ENCODE data around the gene CDH13. TPM values are rescaled to one million over a fixed set of nuclear protein-coding genes. Genes with fewer than 3 reads are reported as not detected.

CDH13 gene
- total RNA-seq, 1 donor from 2014 or later = 2.0 TPM

DNA sequence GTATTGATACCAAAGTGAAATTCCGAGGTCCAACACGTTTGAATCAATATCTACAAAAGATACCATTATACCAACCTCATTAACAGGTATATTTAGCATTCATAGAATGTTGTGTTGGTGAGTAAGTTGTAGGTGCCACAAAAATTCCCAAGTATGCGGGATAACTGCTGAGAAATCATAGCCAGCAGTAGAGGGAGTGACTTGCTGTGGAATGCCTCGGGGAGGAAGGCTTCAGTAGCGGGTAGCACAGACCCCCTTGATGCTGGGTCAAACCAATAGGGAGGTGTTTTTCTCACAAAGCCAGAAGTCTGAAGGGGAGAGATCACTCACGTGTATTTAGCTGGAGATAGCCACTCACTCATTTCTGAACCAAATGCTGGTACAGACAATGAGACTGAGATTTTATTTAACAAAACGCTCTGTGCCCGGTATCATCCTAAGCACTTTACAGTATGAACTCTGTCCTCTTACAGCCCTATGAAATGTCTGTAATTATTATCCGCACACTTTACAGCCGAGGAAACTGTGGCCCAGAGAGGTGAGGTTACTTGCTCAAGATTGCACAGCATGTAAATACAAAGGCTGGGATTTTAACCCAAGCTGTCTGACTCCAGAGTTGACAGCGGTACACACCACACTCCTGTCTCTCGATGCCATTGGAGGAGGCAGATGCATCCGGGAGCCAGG is 1204.1 kb downstream of the CDH13 start:
- DNase-seq (ENCODE audit: low spot score) = no peak

DNA sequence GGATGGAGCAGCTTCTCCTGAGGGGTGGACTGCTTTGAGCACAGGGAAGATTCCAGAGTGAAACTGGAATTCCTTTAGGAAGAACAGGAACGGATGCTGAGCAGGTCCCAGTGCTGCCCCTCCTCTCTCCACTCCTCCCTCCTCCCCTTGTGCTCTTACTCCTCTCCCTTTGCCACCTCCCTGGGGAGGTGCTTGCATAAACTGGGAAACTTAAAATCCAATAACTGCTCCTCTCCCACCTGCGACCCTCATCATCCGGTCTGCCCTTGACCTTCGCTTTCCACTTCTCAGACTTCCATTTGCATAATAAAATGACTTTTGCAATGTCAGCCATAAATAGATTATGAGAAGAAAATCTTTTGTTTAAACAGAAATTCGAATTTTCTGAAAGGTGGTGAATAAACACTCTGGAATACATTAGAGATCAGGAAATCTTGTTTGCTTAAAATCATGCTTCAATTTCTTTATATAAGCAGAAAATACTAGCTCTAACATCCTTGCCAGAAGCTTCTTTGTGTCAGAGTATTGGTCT is 1204.8 kb downstream of the CDH13 start:
- no peak for DNase-seq (ENCODE audit: low spot score)

DNA sequence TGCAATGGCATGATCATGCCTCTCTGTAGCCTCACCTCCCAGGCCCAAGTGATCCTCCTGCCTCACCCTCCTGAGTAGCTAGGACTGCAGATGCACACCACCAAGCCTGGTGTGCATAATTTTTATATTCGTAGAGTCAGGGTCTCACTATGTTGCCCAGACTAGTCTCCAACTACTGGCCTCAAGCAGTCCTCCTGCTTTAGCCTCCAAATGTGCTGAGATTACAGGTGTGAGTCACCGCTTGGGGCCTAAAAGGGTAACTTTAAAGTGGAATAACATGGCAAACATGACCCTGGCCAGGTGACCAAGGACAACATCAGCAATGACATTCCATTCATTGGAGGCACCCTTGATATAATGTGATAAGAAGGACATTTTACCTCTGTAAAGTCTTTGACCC is 1207.2 kb downstream of the CDH13 start:
- no peak for DNase-seq (ENCODE audit: low spot score)

DNA sequence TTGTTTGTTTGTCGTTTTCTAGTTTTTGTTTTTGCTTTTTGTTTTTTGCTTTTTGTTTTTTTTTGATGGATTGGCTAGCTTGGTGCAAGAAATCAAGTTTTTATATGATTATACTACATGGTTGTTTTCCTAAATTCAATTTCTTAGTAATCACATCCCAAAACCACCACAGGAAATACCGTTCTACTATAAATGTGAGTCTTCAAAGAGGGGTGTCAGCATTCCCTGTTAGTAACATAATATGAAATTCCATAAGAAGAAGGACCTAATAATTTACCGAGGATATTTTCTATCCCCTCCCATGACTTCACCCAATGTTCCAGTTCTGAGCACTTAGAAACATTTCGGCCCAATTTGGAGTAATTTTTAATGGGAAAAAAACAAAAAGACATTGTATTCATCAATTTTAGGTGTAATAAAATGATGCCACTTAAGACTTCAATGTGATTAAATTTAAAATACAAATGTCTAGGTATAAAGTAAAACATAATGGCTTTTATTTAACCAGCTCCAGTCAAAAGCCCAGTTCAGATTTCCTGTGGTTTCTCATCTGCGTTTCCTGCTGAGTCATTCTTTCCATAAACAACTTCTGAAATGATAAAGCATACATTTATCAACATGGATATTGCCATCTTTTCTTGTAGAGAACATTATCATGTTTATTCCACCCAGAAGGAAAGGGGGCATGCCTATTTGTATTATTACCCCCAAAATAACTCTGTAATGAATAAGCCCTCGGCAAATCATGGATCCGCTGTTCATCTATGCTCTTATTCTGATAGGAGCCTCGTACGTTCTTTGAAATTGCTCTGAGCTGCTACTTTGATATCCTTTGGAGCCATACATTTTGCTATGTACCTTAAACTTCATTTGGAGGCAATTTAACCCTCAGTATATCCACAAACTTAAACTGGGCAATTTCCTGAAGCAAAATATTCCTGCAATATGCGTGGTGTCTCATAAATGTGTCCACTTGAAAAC is 1209.1 kb downstream of the CDH13 start:
- DNase-seq (ENCODE audit: low spot score) = no peak

DNA sequence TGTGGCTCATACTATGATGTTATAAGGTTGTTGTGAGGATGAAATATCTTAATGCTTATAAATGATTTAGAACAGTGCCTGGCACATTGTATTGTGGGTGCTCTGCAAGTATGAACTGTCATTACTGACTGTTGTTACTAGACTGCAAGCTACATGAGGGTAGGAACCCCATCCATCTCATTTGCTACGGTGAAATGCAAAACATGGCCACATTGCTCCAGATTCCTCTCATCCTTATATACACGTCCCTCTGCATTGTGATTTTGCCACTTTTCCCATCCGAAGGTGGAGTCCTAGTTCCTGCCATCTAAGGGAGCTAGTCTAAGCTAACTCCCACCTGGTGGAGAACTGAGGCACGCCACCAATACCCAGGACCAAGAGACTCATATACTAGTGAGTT is 1210.8 kb downstream of the CDH13 start:
- DNase-seq (ENCODE audit: low spot score) = no peak

DNA sequence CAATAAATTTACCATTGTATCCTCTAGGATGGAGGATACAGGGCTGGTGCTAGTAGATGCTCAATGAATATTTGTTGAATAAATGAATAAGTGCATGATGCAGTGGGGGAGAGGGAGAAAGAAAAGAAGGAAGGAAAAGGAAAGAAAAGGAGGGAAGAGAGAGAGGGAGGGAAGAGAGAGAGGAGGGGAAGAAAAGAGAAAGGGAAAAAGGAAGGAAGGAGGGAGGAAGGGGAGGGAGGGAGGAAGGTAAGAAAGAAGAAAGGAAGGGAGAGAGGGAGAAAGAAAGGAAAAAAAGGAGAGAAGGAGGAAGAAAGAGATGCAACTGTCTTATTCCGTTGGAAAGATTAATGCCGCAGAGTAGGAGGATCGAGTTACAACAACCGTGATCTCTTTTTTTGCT is 1211.4 kb downstream of the CDH13 start:
- DNase-seq (ENCODE audit: low spot score) = no peak

DNA sequence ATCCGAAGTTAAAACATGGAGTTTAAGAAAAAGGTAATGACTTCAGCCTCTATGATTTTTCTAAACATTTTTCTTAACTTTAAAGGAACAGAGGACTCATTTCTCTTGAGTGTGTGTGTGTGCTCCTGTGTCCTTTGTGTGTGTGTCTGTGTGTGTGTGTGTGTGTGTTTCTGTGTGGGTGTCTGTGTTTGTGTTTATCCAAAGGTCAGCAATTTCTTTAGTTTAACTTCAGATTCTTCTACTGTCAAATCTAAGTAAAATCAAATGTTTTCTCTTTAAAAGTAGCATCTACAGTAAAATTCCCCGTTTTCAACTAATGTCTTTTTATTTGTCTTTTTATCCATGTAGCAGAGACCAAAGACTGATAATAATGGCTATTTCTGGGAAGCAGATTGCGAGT is 1212.8 kb downstream of the CDH13 start:
- DNase-seq (ENCODE audit: low spot score) = no peak

DNA sequence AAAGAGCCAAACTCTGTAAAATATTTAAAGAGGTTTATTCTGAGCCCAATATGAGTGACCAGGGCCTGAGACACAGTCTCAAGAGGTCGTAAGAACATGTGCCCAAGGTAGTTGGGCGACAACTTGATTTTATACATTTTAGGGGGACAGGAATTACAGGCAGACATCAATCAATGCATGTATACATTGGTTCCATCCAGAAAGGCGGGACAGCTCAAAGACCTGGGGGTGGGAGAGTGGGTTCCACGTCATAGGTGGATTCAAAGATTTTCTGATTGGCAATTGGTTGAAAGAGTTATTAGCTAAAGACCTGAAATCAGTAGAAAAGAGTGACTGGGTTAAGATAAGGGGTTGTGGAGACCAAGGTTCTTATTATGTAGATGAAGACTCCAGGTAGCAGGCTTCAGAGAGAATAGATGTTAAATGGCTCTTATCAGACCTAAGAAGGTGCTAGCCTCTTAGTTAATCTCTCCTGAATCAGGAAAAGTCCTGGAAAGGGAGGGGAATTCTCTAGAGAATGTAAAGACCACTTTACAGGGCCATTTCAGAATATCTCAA is 1213.4 kb downstream of the CDH13 start:
- no peak for DNase-seq (ENCODE audit: low spot score)

DNA sequence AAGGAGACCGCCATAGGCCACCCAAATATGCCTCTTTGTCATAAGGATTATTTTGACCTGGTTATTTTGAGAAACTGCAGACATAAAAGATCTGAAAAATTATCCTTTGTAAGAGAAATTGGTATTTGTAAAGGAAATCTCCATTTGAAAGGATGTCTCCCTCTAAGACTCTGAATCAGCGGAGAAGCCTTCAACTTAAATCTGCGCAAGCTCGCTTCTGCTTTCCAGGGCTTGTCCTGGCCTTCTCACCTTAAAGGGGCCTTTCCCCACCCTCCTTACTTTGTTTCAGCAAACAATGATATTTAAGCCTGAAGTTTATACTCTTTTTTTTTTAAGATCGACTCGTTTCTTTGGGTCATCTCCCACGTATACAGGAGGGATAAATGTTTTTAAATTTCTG is 1215.5 kb downstream of the CDH13 start:
- DNase-seq (ENCODE audit: low spot score) = no peak

DNA sequence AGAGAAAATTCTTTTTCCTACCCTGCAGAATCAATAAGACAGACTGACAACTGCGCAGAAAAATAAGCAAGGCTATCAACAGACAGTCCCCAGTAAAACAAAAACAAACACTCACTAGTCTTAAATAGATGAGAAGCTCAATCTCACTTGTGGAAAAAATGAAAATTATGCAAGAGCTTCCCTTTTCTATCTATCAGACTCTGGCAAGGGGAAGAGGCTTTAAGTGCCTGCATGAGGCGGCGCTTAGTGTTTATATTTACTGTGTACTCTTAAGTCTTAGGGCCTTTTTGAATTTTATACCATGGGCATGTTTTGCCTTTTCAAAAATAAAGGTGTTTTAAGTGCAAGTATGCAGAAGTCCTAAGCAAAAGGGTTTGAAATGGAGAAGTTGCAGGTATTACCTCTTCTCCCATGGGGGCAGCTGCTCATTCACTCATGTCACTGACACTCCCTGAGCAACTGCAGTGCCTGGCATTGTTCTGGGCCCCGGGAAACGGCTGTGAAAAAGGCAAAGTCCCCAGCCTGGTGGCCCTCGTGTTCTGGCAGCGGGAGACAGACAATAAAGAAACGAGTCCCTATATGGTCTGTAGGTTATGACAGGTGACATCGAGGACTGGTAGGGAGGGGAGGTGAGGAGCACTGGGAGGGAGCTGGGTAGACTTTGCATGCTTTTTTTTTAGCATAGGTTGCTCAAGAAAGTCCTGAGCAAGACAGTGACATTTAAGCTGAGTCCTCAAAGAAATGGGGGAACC is 1216.2 kb downstream of the CDH13 start:
- DNase-seq (ENCODE audit: low spot score) = no peak

DNA sequence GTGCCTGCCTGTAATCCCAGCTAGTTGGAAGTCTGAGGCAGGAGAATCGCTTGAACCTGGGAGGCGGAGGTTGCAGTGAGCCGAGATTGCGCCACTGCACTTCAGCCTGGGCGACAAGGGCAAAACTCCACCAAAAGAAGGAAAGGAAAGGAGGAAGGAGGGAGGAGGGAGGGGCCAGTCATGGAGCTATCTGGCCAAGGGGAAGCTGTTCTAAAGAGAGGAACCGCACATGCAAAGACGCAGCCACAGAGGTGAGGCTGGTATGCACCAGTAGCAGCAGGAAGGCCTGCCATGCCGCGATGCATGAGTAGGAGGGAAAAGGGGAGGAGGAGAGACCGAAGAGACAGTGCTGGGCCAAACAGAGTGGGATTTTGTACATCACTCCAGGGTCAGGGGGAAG is 1216.9 kb downstream of the CDH13 start:
- no peak for DNase-seq (ENCODE audit: low spot score)

DNA sequence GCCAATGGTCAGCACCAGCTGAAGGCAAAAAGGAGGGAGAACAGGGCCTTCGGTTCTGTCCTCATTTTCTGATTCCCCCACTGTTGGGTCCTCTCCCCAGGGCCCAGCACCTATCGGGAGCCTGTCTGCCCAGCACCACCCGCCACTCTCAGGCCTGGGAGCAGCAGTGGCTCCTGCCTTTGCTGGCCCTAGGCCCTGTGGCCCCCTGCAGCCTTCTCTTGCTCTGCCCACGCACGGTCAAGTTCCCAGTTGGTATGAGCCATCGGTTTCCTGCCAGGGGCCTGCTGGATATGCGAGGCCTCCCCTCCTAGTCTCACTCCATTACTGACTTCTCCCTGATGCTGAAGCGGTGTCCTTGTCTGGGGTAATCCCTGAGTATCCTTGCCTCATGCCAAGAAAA is 1218.5 kb downstream of the CDH13 start:
- no peak for DNase-seq (ENCODE audit: low spot score)

DNA sequence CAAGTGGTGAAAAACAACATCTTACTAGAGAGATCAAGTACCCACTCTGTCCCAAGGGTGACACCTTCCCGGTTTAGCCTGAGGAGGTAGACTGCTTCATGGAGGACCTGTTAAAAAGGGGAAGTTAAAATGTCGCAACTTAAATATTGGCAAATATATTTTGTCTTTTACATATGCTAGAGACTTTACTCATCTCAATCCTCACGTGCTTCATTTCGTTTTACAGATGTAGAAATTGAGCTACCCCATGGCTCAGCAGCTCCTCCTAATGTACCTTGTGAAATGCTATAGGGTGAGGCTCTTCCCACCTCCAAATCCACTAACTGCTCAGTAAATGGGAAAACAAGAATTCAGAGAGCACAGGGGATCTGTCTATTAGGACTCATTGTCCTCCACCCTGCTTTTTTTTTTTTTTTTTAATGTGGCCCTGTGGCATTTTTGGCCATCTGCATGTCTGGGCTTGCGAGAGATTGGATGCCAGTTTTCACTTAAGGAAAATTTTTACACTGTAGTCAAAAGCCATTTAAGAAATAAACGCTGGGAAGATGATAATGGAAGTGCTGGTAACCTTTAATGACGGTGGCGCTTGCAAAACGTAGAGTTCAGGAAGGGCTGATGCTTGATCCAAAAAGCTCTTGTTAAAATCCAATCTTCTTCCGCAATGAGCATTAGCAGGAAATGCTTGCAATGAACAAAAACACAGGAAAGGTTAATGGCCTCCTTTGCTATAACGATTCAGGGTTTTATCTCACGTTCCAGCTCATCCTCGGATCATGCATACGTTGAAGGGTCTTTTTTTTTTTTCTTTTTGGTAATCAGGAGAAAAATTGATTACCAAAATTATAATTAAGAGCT is 1220.8 kb downstream of the CDH13 start:
- DNase-seq (ENCODE audit: low spot score) = no peak

DNA sequence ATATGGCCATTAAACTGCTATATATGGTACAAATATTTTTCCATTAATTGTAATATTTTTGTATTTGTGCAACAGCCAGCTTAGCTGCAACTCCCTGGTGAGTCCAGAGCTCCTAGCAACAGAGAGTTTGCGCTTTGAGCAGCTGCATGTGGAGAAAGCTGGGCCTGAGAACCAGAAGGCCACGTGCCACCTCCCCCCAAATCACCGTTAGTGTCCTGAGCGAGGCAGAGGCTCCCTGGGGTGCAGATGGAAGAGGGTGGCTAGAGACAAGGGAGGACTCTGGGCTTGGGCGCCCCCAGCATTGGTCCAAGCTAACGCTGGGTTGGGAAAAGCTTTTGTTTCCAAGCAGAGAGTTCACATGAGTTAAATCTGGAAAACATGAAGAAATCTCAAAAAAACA is 1222.7 kb downstream of the CDH13 start:
- DNase-seq (ENCODE audit: low spot score) = no peak

Data from mucosa of gallbladder (tissue), 1 donor.